K562 (cell line): ENCODE results near the gene USF2. TPM values are rescaled to one million over a fixed set of nuclear protein-coding genes. Genes with fewer than 3 reads are reported as not detected.

Experiments
- ATAC-seq: fragments of 200-7000 bp; cut with Tn5 transposase; 3 replicates; pipeline ENCODE4 v1.9.1; 2020; ENCODE audit warnings: moderate library complexity
- BruUV-seq: library from RNA; stranded (reverse); fragments of 400-500 nt; replicated peaks from 2 replicates; lab custom pipeline; 2021; lab: Mats Ljungman, UMichigan
- CTCF ChIA-PET: fragments of 300-600 bp; formaldehyde crosslinking; extraction: SDS; loops from one replicate; lab custom pipeline; 2021; ENCODE audit warnings: low intra/inter-chr PET ratio; lab: Yijun Ruan, JAX
- POLR2A ChIA-PET: fragments of 300-600, 350-650 bp; sonication (Branson Sonifier 250); formaldehyde crosslinking; extraction: SDS; loops from one replicate; lab custom pipeline; 2021; ENCODE audit warnings: antibody characterized with exemption, inconsistent platforms; lab: Yijun Ruan, JAX
- DNase-seq, 4 experiments: peaks; one replicate each; pipeline versions ENCODE4 v3.0.0 to v3.0.0-alpha.2; 2011 to 2018; ENCODE audit warnings: low spot score in 3 of 4, mixed read lengths in 3 of 4; ENCODE audit errors: extremely low read depth in 1 of 4
- FAIRE-seq: peaks from 2 replicates; lab custom pipeline; 2011; peaks lifted over from hg19 to GRCh38; lab: Jason Lieb, UNC
- H2AFZ ChIP-seq: 2 replicates; pipeline ENCODE4 v1.6.0; 2011; ENCODE audit warnings: low read depth, low read length, control low read depth, inconsistent platforms
- H3K27ac ChIP-seq: fragments of 200-600 bp; 3 replicates; pipeline ENCODE4 v1.8.0; 2011; ENCODE audit warnings: low read depth, mild to moderate bottlenecking, control low read depth, inconsistent platforms, low read length, moderate library complexity, mixed read lengths; ENCODE audit errors: extremely low read depth
- H3K27me3 ChIP-seq, 2 experiments: fragments of 300-600 bp in 1 of 2; 2 replicates in 1 of 2; 3 replicates in 1 of 2; pipeline versions ENCODE4 v1.6.0 to v1.8.0; 2011; ENCODE audit warnings: inconsistent platforms in 2 of 2, low read length in 2 of 2, mild to moderate bottlenecking in 1 of 2, mixed read lengths in 1 of 2, moderate library complexity in 1 of 2; ENCODE audit not compliant: control insufficient read depth in 2 of 2, insufficient read depth in 2 of 2
- H3K36me3 ChIP-seq: fragments of 300-600 bp; 3 replicates; pipeline ENCODE4 v1.8.0; 2011; ENCODE audit warnings: mild to moderate bottlenecking, low read length, inconsistent platforms; ENCODE audit not compliant: control insufficient read depth, insufficient read depth
- H3K4me1 ChIP-seq, 2 experiments: fragments of 200-600 bp in 1 of 2; replicated peaks in 1 of 2; 2 replicates in 1 of 2; 3 replicates in 1 of 2; pipeline versions ENCODE4 v1.5.1 to v1.8.0; 2011; ENCODE audit warnings: inconsistent platforms in 2 of 2, low read length in 2 of 2, mild to moderate bottlenecking in 1 of 2, mixed read lengths in 1 of 2, moderate library complexity in 1 of 2; ENCODE audit not compliant: control insufficient read depth in 2 of 2, insufficient read depth in 2 of 2
- H3K4me2 ChIP-seq: 2 replicates; pipeline ENCODE4 v1.6.1; 2011; ENCODE audit warnings: low read length, control low read depth, inconsistent platforms, mixed read lengths; ENCODE audit not compliant: insufficient read depth
- H3K4me3 ChIP-seq: fragments of 200-600 bp; sonication (generic), shearing (Covaris generic); 2 replicates; pipeline ENCODE4 v1.5.1; 2016; ENCODE audit warnings: control low read depth, inconsistent platforms
- H3K79me2 ChIP-seq: fragments of 200-600 bp; 3 replicates; pipeline ENCODE4 v1.8.0; 2011; ENCODE audit warnings: low read length, inconsistent platforms; ENCODE audit not compliant: control insufficient read depth, insufficient read depth
- H3K9ac ChIP-seq, 2 experiments: 2 replicates each; pipeline versions ENCODE4 v1.6.0 to v1.6.1; 2011; ENCODE audit warnings: low read depth in 2 of 2, low read length in 2 of 2, control low read depth in 1 of 2, inconsistent platforms in 1 of 2, mild to moderate bottlenecking in 1 of 2, mixed read lengths in 1 of 2; ENCODE audit not compliant: insufficient read depth in 1 of 2
- H3K9me1 ChIP-seq: one replicate; pipeline ENCODE4 v1.6.0; 2011; ENCODE audit warnings: inconsistent platforms, mild to moderate bottlenecking, low read length, moderate library complexity; ENCODE audit not compliant: control insufficient read depth, insufficient read depth
- H3K9me3 ChIP-seq: replicated peaks from 2 replicates; pipeline ENCODE4 v1.5.1; 2011; ENCODE audit warnings: low read depth, low read length, inconsistent platforms; ENCODE audit not compliant: control insufficient read depth, insufficient read depth
- H4K20me1 ChIP-seq: replicated peaks from 2 replicates; pipeline ENCODE4 v1.6.1; 2011; ENCODE audit warnings: low read length, inconsistent platforms, mixed read lengths; ENCODE audit not compliant: control insufficient read depth, insufficient read depth
- CHD4 ChIP-seq: fragments of 200-600 bp; sonication (generic); IDR thresholded peaks from 3 replicates; pipeline ENCODE4 v1.6.1; 2012; ENCODE audit warnings: low read depth, mild to moderate bottlenecking, mixed read lengths, low read length, inconsistent platforms; ENCODE audit not compliant: insufficient read depth, insufficient replicate concordance, poor library complexity, severe bottlenecking
- CREB3L1 ChIP-seq: fragments of 450-650 bp; IDR thresholded peaks from 2 replicates; pipeline ENCODE4 v1.6.1; 2014; ENCODE audit warnings: low read depth, mild to moderate bottlenecking, moderate library complexity, borderline replicate concordance
- DIDO1 ChIP-seq: fragments of 450-650 bp; IDR thresholded peaks from 2 replicates; pipeline ENCODE4 v1.6.1; 2016; ENCODE audit warnings: low read depth, missing biosample characterization, missing genetic modification characterization
- FOXM1 ChIP-seq, 2 experiments: fragments of 450-650 bp in 1 of 2; sonication (generic) in 1 of 2; formaldehyde crosslinking in 1 of 2; IDR thresholded peaks; 2 replicates each; pipeline versions ENCODE4 v1.6.1 to v1.9.0; 2017 to 2022; ENCODE audit warnings: low read depth in 2 of 2, mild to moderate bottlenecking in 2 of 2, missing genetic modification reagents in 1 of 2, moderate library complexity in 1 of 2
- MCM2 ChIP-seq: fragments of 450-650 bp; IDR thresholded peaks from 2 replicates; pipeline ENCODE4 v1.6.1; 2017; ENCODE audit warnings: low read depth, mild to moderate bottlenecking
- RFX7 ChIP-seq: fragments of 250-450 bp; sonication (Bioruptor Pico); IDR thresholded peaks from 2 replicates; pipeline ENCODE4 v1.5.1; 2021; ENCODE audit warnings: mild to moderate bottlenecking
- SNIP1 ChIP-seq: fragments of 450-650 bp; IDR thresholded peaks from 2 replicates; pipeline ENCODE4 v1.7.1; 2017; ENCODE audit warnings: low read depth, mild to moderate bottlenecking
- TRIM28 ChIP-seq: fragments of 450-650 bp; IDR thresholded peaks from 2 replicates; pipeline ENCODE4 v1.6.1; 2017
- ZFX ChIP-seq: sonication (generic); formaldehyde crosslinking; IDR thresholded peaks from 2 replicates; pipeline ENCODE4 v1.8.0; 2022; ENCODE audit warnings: mild to moderate bottlenecking, missing genetic modification reagents, moderate library complexity
- ZKSCAN1 ChIP-seq: fragments of 150-350 bp; IDR thresholded peaks from 2 replicates; pipeline ENCODE4 v1.6.1; 2016; ENCODE audit warnings: low read depth, low read length
- ZNF431 ChIP-seq: sonication (generic); formaldehyde crosslinking; IDR thresholded peaks from 2 replicates; pipeline ENCODE4 v1.8.0; 2022; ENCODE audit warnings: mild to moderate bottlenecking, missing genetic modification reagents
- ZNF445 ChIP-seq: fragments of 250-450 bp; sonication (Bioruptor Pico); IDR thresholded peaks from 2 replicates; pipeline ENCODE4 v1.4.0; 2020; ENCODE audit warnings: low read depth, mild to moderate bottlenecking, moderate library complexity
- WGBS: fragments of 100-300 bp; shearing (Covaris generic); methylation state at CpG from one replicate; pipeline ENCODE4 v1.1.6; 2016; ENCODE audit warnings: low coverage, mixed read lengths; ENCODE audit not compliant: insufficient coverage; ENCODE audit errors: missing lambda C conversion rate; 5-methylcytosine and 5-hydroxymethylcytosine counted together
- in situ Hi-C: fragments of 300-500 bp; cut with MboI; formaldehyde crosslinking; loops from 4 replicates; pipeline ENCODE4 v1.15.0; 2018; ENCODE audit warnings: inconsistent platforms, mixed read lengths
- intact Hi-C: fragments of 100-400 bp; cut with micrococcal nuclease; formaldehyde crosslinking; loops from 2 replicates; pipeline ENCODE4 v1.14.2; 2022
- polyA plus RNA-seq, 8 experiments: library from polyadenylated mRNA; depleted of rRNA in 4 of 8; stranded (reverse) in 5 of 8; unstranded in 3 of 8; fragments of >200 nt; fragmentation: Nextera tagmentation in 2 of 8; fragmentation: Illumina TruSeq in 1 of 8; extraction: Ambion mirVana in 2 of 8; extraction: Trizol in 1 of 8; gene quantifications; 2 replicates each; pipeline versions ENCODE4 v1.2.1 to v1.2.3, GENCODE V29; 2011 to 2014; ENCODE audit warnings: inconsistent platforms in 1 of 8, missing spikeins in 1 of 8
- total RNA-seq, 7 experiments: library from RNA; depleted of rRNA in 6 of 7; stranded (reverse); fragments of >200 nt in 6 of 7; fragmentation: Illumina TruSeq in 2 of 7; extraction: Trizol in 2 of 7; gene quantifications; 2 replicates each; pipeline versions ENCODE4 v1.2.1 to v1.2.3, GENCODE V29; 2011 to 2021; ENCODE audit warnings: low replicate concordance in 1 of 7
- TF ChIP-seq, protein P1 (sequence below), 2 experiments: fragments of 250-450 bp in 1 of 2; fragments of 450-650 bp in 1 of 2; sonication (Bioruptor Pico) in 1 of 2; IDR thresholded peaks; 2 replicates each; pipeline versions ENCODE4 v1.6.1 to v1.8.0; 2016 to 2021; ENCODE audit warnings: mild to moderate bottlenecking in 2 of 2, moderate library complexity in 2 of 2, missing compliant biosample characterization in 1 of 2, missing genetic modification characterization in 1 of 2
- TF ChIP-seq, protein P2 (sequence below): fragments of 450-650 bp; IDR thresholded peaks from 2 replicates; pipeline ENCODE4 v1.6.1; 2016; ENCODE audit warnings: borderline replicate concordance

The USF2 gene
- total and polyA plus RNA-seq, 9 of the 15 experiments (the other 6 are each of a cell fraction or from before 2014, with no cell fraction given) = 0.27 to 93.7 (median 58.4) TPM

DNA sequence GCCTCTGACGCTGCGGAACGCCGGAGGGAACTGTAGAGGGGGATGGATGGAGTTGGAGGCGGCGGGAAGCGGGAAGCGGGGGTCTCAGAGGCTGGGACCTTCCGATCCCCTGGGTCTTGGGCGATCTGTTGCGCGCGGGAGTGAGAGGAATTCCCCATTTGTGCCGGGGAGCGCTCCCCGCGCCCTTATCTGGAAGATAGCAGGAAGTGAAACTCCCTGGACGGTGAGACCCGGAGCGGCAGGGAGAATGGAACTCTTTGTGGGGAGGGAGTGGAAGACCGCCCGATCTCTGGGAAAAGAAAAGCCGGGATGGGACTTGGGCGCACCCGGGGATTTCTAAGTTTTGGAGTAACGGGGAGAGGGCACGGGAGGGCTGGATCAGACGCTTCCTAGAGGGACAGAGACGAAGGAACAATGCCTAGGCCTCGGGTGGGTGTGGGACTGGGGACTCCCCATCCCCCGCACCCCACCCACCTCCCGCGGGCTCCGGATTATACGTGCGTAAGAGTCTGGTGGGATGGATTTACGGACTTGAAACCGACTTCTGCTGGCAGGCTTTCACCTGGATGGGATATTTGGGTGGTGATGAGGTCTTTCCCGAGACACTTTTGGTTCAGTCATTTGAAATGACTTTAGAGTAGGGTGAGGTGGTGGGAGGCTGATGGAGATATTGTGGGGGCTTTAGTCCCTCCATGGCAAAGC is 19.5 kb upstream of the USF2 start:
- ATAC-seq (no peak), DNase-seq (peak; percentile 50 to 68 (median 59)), FAIRE-seq (no peak)
- intact Hi-C loops (loop anchor here (2.0 to 5.0 kb wide), 4 partner anchors 28 to 97 kb away; partner anchors contain the start of gene FXYD5), in situ Hi-C loops (no loop called here)
- H3K9me3 ChIP-seq = peaks cover 4% of the 10 kb centered on the region; the same call in 1 of the 2 replicates
- H3K27me3 ChIP-seq = no peaks in the 10 kb centered on the region
- ChIA-PET CTCF (interaction anchor here (0.7 kb wide), 1 partner anchor 12 kb away, joined by 3 read pairs; no protein-coding TSS in a partner anchor), POLR2A (interaction anchor here (0.5 to 2.5 kb wide), 4 partner anchors 16 to 373 kb away, joined by 3 to 9 read pairs (median 3); no protein-coding TSS in a partner anchor)
- H3K27ac ChIP-seq = peak overlapping the region; percentile 96
- peak overlapping the region; percentile 61 for H3K4me3 ChIP-seq
- H3K79me2 ChIP-seq = peaks cover 36% of the 10 kb centered on the region
- H3K36me3 ChIP-seq = peaks cover 38% of the 10 kb centered on the region; the same call in 2 of the 3 replicates
- H3K4me1 ChIP-seq = peaks cover 17 to 30% of the 10 kb centered on the region in 2 experiments; a peak in 4 of 5 replicates
- no TSS peak for BruUV-seq
- WGBS = 1% methylated on average over 38 of the region's 39 CpGs
- no peaks in the 10 kb centered on the region for H3K9me1 ChIP-seq
- peak overlapping the region; percentile 99 for H2AFZ ChIP-seq
- peak overlapping the region; percentile 81 to 92 for H3K9ac ChIP-seq
- H3K4me2 ChIP-seq = peak overlapping the region; percentile 94
- H4K20me1 ChIP-seq = no peaks in the 10 kb centered on the region; the same call in 1 of the 2 replicates
- no peak for TF ChIP-seq TRIM28
- no peak for TF ChIP-seq ZNF431 (CRISPR knock-in tag)
- no peak for TF ChIP-seq CHD4
- TF ChIP-seq SNIP1 = no peak
- TF ChIP-seq RFX7 (CRISPR knock-in tag) = no peak
- no peak for TF ChIP-seq FOXM1 (IDR thresholded peaks at IDR 0.05; ENCODE audit: low read depth)
- TF ChIP-seq FOXM1 (CRISPR knock-in tag; IDR thresholded peaks at IDR 0.05; ENCODE audit: low read depth) = no peak
- TF ChIP-seq, protein P1, sequence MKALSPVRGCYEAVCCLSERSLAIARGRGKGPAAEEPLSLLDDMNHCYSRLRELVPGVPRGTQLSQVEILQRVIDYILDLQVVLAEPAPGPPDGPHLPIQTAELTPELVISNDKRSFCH (CRISPR knock-in tag; IDR thresholded peaks at IDR 0.05) = no peak
- TF ChIP-seq, protein P1 (tag; IDR thresholded peaks at IDR 0.05) = 0 out of 2 replicates have a peak, but pooled peaks have one; percentile 6
- no peak for TF ChIP-seq ZKSCAN1
- TF ChIP-seq ZNF445 (CRISPR knock-in tag) = no peak
- TF ChIP-seq ZFX (CRISPR knock-in tag) = peak; percentile 24
- TF ChIP-seq, protein P2, sequence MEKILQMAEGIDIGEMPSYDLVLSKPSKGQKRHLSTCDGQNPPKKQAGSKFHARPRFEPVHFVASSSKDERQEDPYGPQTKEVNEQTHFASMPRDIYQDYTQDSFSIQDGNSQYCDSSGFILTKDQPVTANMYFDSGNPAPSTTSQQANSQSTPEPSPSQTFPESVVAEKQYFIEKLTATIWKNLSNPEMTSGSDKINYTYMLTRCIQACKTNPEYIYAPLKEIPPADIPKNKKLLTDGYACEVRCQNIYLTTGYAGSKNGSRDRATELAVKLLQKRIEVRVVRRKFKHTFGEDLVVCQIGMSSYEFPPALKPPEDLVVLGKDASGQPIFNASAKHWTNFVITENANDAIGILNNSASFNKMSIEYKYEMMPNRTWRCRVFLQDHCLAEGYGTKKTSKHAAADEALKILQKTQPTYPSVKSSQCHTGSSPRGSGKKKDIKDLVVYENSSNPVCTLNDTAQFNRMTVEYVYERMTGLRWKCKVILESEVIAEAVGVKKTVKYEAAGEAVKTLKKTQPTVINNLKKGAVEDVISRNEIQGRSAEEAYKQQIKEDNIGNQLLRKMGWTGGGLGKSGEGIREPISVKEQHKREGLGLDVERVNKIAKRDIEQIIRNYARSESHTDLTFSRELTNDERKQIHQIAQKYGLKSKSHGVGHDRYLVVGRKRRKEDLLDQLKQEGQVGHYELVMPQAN = 0 out of 2 replicates have a peak, but pooled peaks have one; percentile 21
- TF ChIP-seq DIDO1 (tag) = no peak
- no peak for TF ChIP-seq MCM2
- TF ChIP-seq CREB3L1 = no peak
